Measurements from ENCODE around the gene MACF1. TPM values are rescaled to one million over a fixed set of nuclear protein-coding genes. Genes with fewer than 3 reads are reported as not detected.

Gene MACF1
- total and polyA plus RNA-seq, 2 donors (not counting 1 experiment from before 2014, with no cell fraction given) = 64.1 to 159 TPM

GRCh38 chr1:39216771-39217170 is 12.3 kb downstream of the MACF1 start:
- Histone ChIP-seq H3K4me2 (replicated peaks; ENCODE audit: low read depth, low read length, poor library complexity, severe bottlenecking) (peak overlapping the region; percentile 87), H3K9ac (ENCODE audit: low read length) (peak overlapping the region; percentile 63), H3K4me3 (ENCODE audit: control extremely low read depth in 1 of 5, extremely low read depth in 1 of 5, insufficient read depth in 1 of 5, low read depth in 2 of 5, low read length in 4 of 5) (peak overlapping the region; percentile 45 to 79 (median 61)), H2AFZ (ENCODE audit: insufficient read depth, low read depth, low read length, poor library complexity, severe bottlenecking) (peak overlapping the region; percentile 53), H3K36me3 (replicated peaks in 1 of 2; ENCODE audit: control extremely low read depth in 1 of 2, control insufficient read depth in 1 of 2, extremely low read depth in 1 of 2, insufficient read depth in 2 of 2, low read length in 1 of 2) (peaks cover 2 to 16% of the 10 kb centered on the region in 2 experiments), H3K27me3 (replicated peaks in 1 of 4; ENCODE audit: control extremely low read depth in 1 of 4, control insufficient read depth in 3 of 4, insufficient read depth in 4 of 4, low read length in 3 of 4) (no peaks in the 10 kb centered on the region), H3K79me2 (ENCODE audit: control insufficient read depth, insufficient read depth, low read length) (peaks cover 62% of the 10 kb centered on the region), H3K4me1 (ENCODE audit: control insufficient read depth in 2 of 2, insufficient read depth in 2 of 2, low read length in 2 of 2) (peaks cover 42 to 56% of the 10 kb centered on the region in 2 donors), H3K27ac (ENCODE audit: low read length in 2 of 2) (peak overlapping the region; percentile 70 to 92), H4K20me1 (ENCODE audit: control insufficient read depth, insufficient read depth, low read length, poor library complexity, severe bottlenecking) (peaks cover 3% of the 10 kb centered on the region), H3K9me3 (ENCODE audit: control extremely low read depth in 1 of 3, control insufficient read depth in 2 of 3, insufficient read depth in 1 of 3, low read length in 2 of 3) (no peaks in the 10 kb centered on the region)
- Mint-ChIP-seq H3K4me3 (peak overlapping the region; percentile 75), H3K4me1 (peaks cover 61% of the 10 kb centered on the region), H3K9me3 (ENCODE audit: insufficient read depth) (no peaks in the 10 kb centered on the region), H3K27me3 (no peaks in the 10 kb centered on the region), H3K27ac (peak overlapping the region; percentile 88)
- ATAC-seq (ENCODE audit: low read depth) (no peak), DNase-seq (no peak)
- ChIA-PET POLR2A (interaction anchor here (0.5 kb wide), 1 partner anchor 47 kb away, joined by 3 read pairs; no protein-coding TSS in a partner anchor), CTCF (interaction anchor here (1.1 to 9.8 kb wide), 4 partner anchors 16 to 114 kb away, joined by 4 to 101 read pairs (median 19); no protein-coding TSS in a partner anchor)
- intact Hi-C loops (cut with micrococcal nuclease) = no loop called here
- TF ChIP-seq EZH2 (IDR thresholded peaks at IDR 0.05; ENCODE audit: borderline replicate concordance, insufficient read depth, low read depth, low read length, poor library complexity, severe bottlenecking) (no peak), CTCF (IDR thresholded peaks at IDR 0.05) (no peak)
- WGBS (ENCODE audit: insufficient coverage) = no CpG with 5 or more reads among the region's 4 CpGs
